ENCODE results near the gene CCDC61.

CCDC61 gene

GRCh38 chr19:45973553-45974338, 21.5 kb upstream of the CCDC61 start, which contains the start of gene NOVA2:
NOVA2 (minus strand) TSS chr19:45973865; CDS start chr19:45973351, 514 bp downstream.
- peak; percentile 80 for DNase-seq (ENCODE audit: low spot score)

GRCh38 chr19:45975306-45976070, 19.8 kb upstream of the CCDC61 start:
- DNase-seq (ENCODE audit: low spot score), result no peak

- DNase-seq (ENCODE audit: low spot score), result no peak
Observed at GRCh38 chr19:45976178-45976577, 19.1 kb upstream of the CCDC61 start.

GRCh38 chr19:45978156-45978555, 17.1 kb upstream of the CCDC61 start:
- DNase-seq (ENCODE audit: low spot score), result no peak

- no peak for DNase-seq (ENCODE audit: low spot score)
Observed at GRCh38 chr19:45981350-45981749, 13.9 kb upstream of the CCDC61 start.

GRCh38 chr19:45985321-45985720, 9.9 kb upstream of the CCDC61 start:
- no peak for DNase-seq (ENCODE audit: low spot score)

GRCh38 chr19:45990113-45990728, 5.0 kb upstream of the CCDC61 start:
- no peak for DNase-seq (ENCODE audit: low spot score)

GRCh38 chr19:45994456-45994997, 740 bp upstream of the CCDC61 start:
- peak; percentile 22 for DNase-seq (ENCODE audit: low spot score)

GRCh38 chr19:45995715-45996385, 583 bp downstream of the CCDC61 start:
- DNase-seq (ENCODE audit: low spot score), result no peak

GRCh38 chr19:45996933-45997332, 1.7 kb downstream of the CCDC61 start:
- no peak for DNase-seq (ENCODE audit: low spot score)

- no peak for DNase-seq (ENCODE audit: low spot score)
Observed at GRCh38 chr19:45998834-45999233, 3.6 kb downstream of the CCDC61 start.

- peak; percentile 34 for DNase-seq (ENCODE audit: low spot score)
Observed at GRCh38 chr19:45999653-46000121, 4.4 kb downstream of the CCDC61 start.

- no peak for DNase-seq (ENCODE audit: low spot score)
Observed at GRCh38 chr19:46000491-46001246, 5.4 kb downstream of the CCDC61 start.

- no peak for DNase-seq (ENCODE audit: low spot score)
Observed at GRCh38 chr19:46002678-46003275, 7.5 kb downstream of the CCDC61 start.

GRCh38 chr19:46006411-46006810, 11.1 kb downstream of the CCDC61 start:
- DNase-seq (ENCODE audit: low spot score), result no peak

- peak; percentile 76 for DNase-seq (ENCODE audit: low spot score)
Observed at GRCh38 chr19:46009530-46010510, 14.6 kb downstream of the CCDC61 start.

- DNase-seq (ENCODE audit: low spot score), result no peak
Observed at GRCh38 chr19:46014534-46014933, 19.3 kb downstream of the CCDC61 start.

- DNase-seq (ENCODE audit: low spot score), result peak; percentile 29
Observed at GRCh38 chr19:46014941-46015686, 19.8 kb downstream of the CCDC61 start.
